NCI-H2196 (cell line): ENCODE measurements around the gene KRT85.

Source experiments
- DNase-seq: peaks from one replicate; lab custom pipeline; 2025; ENCODE audit not compliant: unreplicated experiment; lab: John Stamatoyannopoulos, UW

The KRT85 gene

DNA sequence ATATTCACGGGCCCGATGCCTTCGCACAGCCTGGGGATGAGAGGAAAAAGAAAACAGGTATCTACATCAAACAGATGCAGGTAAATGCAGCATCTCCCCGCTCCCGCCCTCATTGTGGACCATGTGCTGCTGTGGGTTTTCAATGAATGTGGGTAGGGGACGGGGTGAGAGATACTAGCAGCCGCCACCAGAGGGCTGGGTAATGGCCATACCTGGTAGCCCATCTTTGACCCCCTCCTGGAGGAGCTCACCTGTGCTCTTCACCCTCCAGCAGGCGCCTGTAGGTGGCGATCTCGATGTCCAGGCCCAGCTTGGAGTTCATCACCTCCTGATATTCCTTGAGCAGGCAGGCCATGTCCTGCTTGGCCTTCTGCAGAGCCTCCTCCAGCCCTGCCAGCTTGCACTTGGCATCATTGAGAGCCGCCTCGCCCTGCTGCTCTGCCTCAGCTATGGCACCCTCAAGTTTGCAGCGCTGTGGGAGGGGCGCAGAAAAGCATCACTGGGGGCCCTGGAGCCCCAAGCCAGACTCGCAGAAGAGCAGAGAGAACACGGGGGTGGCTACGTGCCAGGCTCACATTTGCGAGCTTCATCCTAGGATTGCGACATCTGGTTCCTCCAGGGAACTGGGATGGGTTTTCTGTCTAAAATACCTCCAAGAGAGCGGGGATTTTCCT lies 28.6 kb upstream of the KRT85 start:
- peak; percentile 40 for DNase-seq

GRCh38 chr12:52394836-52395405 lies 27.6 kb upstream of the KRT85 start:
- no peak for DNase-seq

DNA sequence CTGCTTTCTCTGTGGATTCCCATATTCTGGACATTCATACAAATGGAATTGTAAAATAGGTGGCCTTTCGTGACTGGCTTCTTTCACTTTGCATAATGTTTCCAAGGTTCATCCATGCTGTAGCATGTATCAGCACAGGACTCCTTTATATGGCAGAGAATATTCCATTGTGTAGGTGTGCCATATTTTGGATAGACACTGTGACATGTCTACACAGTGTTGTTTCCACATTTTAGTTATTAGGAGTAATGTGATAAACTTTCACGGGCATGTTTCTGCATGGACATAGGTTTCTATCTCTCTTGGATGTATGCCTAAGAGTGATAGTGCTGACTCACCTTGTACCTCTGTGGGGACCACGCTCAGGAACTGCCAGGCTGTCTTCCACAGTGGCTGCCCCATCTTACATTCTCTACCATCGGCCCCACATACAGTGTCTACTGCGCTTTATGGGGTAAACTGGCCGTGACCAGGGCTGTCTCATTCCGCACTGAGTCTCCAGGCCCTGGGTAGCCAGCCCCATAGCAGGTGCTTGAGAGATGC lies 25.3 kb upstream of the KRT85 start:
- DNase-seq: no peak

GRCh38 chr12:52391618-52392002 lies 24.3 kb upstream of the KRT85 start:
- peak; percentile 74 for DNase-seq

GRCh38 chr12:52390739-52391617 lies 23.7 kb upstream of the KRT85 start:
- peak; percentile 24 for DNase-seq

GRCh38 chr12:52389313-52390207 lies 22.3 kb upstream of the KRT85 start:
- no peak for DNase-seq

GRCh38 chr12:52387859-52388258 lies 20.6 kb upstream of the KRT85 start:
- DNase-seq: no peak

DNA sequence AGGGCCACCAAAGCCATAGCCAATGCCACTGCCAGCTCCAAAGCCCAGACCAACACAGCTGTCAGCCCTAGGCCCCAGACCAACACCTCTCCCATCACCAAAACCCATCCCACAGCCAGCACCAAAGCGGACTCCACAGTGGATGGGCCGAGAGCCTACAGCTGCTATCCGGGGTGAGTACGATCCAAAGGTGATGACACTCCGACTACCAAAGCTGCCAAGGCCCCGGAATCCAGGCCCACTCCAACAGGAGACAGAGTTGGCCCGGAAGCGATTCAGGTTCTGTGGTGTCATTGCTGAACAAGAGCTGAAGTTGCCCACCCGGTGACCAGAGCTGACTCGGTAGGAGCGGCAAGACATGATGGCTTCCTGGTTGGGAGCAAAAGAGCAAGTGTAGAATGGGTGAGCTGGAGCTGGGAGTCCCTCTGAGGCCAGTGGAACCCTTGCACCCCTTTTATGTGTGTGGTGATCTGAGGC lies 18.0 kb upstream of the KRT85 start, which contains the start of gene KRT84:
Gene KRT84 (minus strand): TSS at position 427 of the 477 bp plus-strand sequence. CDS start 67 bp downstream, at position 360.
- DNase-seq: no peak

- no peak for DNase-seq
Observed at GRCh38 chr12:52383331-52383730, 16.1 kb upstream of the KRT85 start.

DNA sequence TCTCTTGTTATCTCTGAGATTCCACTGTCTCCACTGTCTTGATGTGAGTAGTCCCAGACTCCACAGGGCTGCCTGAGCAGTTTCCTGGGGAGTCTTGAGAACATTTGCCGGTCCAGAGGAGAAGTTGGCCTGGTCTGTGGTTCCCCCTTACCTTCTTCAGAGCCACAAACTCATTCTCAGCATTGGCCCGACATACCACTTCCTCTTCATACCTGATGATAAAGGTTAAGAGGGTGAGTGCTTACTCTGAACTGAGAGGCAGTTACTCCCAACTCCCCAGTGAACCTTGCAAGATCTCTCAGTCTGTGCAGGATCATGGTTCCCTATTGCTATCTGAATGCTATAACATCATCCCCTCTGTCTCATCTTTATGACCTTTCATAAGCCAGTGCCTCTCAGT lies 15.6 kb upstream of the KRT85 start:
- DNase-seq: no peak

GRCh38 chr12:52381206-52381605 lies 13.9 kb upstream of the KRT85 start:
- no peak for DNase-seq

- DNase-seq: peak; percentile 64
Observed at GRCh38 chr12:52380271-52380694, 13.0 kb upstream of the KRT85 start.

- no peak for DNase-seq
Observed at GRCh38 chr12:52379536-52379935, 12.3 kb upstream of the KRT85 start.

- DNase-seq: no peak
Observed at GRCh38 chr12:52378091-52378490, 10.8 kb upstream of the KRT85 start.

- no peak for DNase-seq
Observed at GRCh38 chr12:52377266-52377665, 10.0 kb upstream of the KRT85 start.

GRCh38 chr12:52372216-52373154 lies 5.2 kb upstream of the KRT85 start:
- peak; percentile 90 for DNase-seq

GRCh38 chr12:52371716-52372115 lies 4.4 kb upstream of the KRT85 start:
- no peak for DNase-seq

GRCh38 chr12:52370926-52371608 lies 3.8 kb upstream of the KRT85 start:
- DNase-seq: no peak

- DNase-seq: no peak
Observed at GRCh38 chr12:52369809-52370208, 2.5 kb upstream of the KRT85 start.
